ENCODE results near the gene SNX15.

Gene SNX15

GRCh38 chr11:65085446-65085845, 58.2 kb downstream of the SNX15 start:
- Histone ChIP-seq H3K27me3 (ENCODE audit: insufficient read depth, poor library complexity, severe bottlenecking) (no peaks in the 10 kb centered on the region), H3K4me3 (replicated peaks; ENCODE audit: insufficient read depth, low read length) (no peak overlapping the region), H3K27ac (replicated peaks) (peak overlapping the region; percentile 97; the same call in 1 of the 2 replicates)
- TF ChIP-seq GABPA (IDR thresholded peaks at IDR 0.05; ENCODE audit: low read depth) (no peak), SPI1 (IDR thresholded peaks at IDR 0.05; ENCODE audit: borderline replicate concordance, low read depth) (peak; percentile 44; the same call in 1 of the 2 replicates), POLR2AphosphoS5 (IDR thresholded peaks at IDR 0.05; ENCODE audit: low read depth) (no peak), CTCF (IDR thresholded peaks at IDR 0.05; ENCODE audit: insufficient read depth, low read length) (no peak)
- TF ChIP-seq, protein P1, sequence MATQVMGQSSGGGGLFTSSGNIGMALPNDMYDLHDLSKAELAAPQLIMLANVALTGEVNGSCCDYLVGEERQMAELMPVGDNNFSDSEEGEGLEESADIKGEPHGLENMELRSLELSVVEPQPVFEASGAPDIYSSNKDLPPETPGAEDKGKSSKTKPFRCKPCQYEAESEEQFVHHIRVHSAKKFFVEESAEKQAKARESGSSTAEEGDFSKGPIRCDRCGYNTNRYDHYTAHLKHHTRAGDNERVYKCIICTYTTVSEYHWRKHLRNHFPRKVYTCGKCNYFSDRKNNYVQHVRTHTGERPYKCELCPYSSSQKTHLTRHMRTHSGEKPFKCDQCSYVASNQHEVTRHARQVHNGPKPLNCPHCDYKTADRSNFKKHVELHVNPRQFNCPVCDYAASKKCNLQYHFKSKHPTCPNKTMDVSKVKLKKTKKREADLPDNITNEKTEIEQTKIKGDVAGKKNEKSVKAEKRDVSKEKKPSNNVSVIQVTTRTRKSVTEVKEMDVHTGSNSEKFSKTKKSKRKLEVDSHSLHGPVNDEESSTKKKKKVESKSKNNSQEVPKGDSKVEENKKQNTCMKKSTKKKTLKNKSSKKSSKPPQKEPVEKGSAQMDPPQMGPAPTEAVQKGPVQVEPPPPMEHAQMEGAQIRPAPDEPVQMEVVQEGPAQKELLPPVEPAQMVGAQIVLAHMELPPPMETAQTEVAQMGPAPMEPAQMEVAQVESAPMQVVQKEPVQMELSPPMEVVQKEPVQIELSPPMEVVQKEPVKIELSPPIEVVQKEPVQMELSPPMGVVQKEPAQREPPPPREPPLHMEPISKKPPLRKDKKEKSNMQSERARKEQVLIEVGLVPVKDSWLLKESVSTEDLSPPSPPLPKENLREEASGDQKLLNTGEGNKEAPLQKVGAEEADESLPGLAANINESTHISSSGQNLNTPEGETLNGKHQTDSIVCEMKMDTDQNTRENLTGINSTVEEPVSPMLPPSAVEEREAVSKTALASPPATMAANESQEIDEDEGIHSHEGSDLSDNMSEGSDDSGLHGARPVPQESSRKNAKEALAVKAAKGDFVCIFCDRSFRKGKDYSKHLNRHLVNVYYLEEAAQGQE (IDR thresholded peaks at IDR 0.05; ENCODE audit: insufficient replicate concordance, low read depth): no peak
- no peak for DNase-seq (ENCODE audit: low read depth in 1 of 2, low spot score in 1 of 2)

DNA sequence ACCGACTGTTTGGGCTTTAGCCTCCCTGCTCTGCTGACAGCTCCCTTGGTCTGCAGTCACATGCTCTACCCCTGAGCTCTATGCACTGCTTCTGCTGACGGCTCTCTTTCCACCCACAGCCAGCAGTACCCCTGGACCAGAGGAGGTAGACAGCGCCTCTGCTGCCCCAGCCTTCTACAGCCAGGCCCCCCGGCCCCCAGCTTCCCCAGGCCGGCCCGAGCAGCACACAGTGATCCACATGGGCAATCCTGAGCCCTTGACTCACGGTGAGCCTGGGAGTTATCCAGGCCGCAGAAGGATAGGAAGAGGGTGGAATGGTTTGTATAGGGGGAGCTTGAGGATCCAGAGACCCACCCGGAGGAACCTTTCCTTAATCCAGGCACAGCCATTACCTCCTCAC, 59.6 kb downstream of the SNX15 start:
- no peak for TF ChIP-seq SPI1 (IDR thresholded peaks at IDR 0.05; ENCODE audit: borderline replicate concordance, low read depth)
- no peak for TF ChIP-seq GABPA (IDR thresholded peaks at IDR 0.05; ENCODE audit: low read depth)
- no peak for TF ChIP-seq POLR2AphosphoS5 (IDR thresholded peaks at IDR 0.05; ENCODE audit: low read depth)
- TF ChIP-seq CTCF (IDR thresholded peaks at IDR 0.05; ENCODE audit: insufficient read depth, low read length): no peak
- TF ChIP-seq, protein P1 (IDR thresholded peaks at IDR 0.05; ENCODE audit: insufficient replicate concordance, low read depth): no peak
- no peak for DNase-seq (ENCODE audit: low read depth in 1 of 2, low spot score in 1 of 2)
- H3K27me3 ChIP-seq (ENCODE audit: insufficient read depth, poor library complexity, severe bottlenecking): no peaks in the 10 kb centered on the region
- no peak overlapping the region for H3K4me3 ChIP-seq (replicated peaks; ENCODE audit: insufficient read depth, low read length)
- H3K27ac ChIP-seq (replicated peaks): no peak overlapping the region

DNA sequence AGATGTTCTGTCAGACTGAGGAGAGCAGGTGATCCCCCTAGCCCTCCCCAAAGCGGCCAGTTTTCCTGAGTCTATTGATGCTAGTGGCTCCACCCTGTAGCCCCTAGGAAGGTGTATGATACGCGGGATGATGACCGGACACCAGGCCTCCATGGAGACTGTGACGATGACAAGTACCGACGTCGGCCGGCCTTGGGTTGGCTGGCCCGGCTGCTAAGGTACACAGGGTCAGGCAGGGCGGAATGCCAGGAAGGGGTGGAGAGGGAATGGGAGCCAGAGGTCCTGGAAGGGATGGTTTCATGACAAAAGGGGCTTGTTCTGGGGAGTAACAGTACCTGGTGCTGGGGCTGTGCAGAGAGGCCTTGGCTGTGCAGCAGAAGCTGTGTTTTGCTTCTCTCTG, 60.0 kb downstream of the SNX15 start:
- DNase-seq (ENCODE audit: low read depth in 1 of 2, low spot score in 1 of 2): no peak
- Histone ChIP-seq H3K27me3 (ENCODE audit: insufficient read depth, poor library complexity, severe bottlenecking) (no peaks in the 10 kb centered on the region), H3K27ac (replicated peaks) (no peak overlapping the region), H3K4me3 (replicated peaks; ENCODE audit: insufficient read depth, low read length) (no peak overlapping the region)
- TF ChIP-seq CTCF (IDR thresholded peaks at IDR 0.05; ENCODE audit: insufficient read depth, low read length) (no peak), SPI1 (IDR thresholded peaks at IDR 0.05; ENCODE audit: borderline replicate concordance, low read depth) (no peak), GABPA (IDR thresholded peaks at IDR 0.05; ENCODE audit: low read depth) (no peak), POLR2AphosphoS5 (IDR thresholded peaks at IDR 0.05; ENCODE audit: low read depth) (no peak)
- TF ChIP-seq, protein P1 (IDR thresholded peaks at IDR 0.05; ENCODE audit: insufficient replicate concordance, low read depth): no peak

All from HL-60 (cell line).